ENCODE results near the gene MTMR4.
"Not testable (repeated sequence)": the region's sequence is repeated elsewhere in the genome, so short reads cannot be mapped to it uniquely, and the experiment has no call there.

Gene MTMR4

GRCh38 chr17:58488428-58488890 lies 26.0 kb downstream of the MTMR4 start:
- no peak for FAIRE-seq

DNA sequence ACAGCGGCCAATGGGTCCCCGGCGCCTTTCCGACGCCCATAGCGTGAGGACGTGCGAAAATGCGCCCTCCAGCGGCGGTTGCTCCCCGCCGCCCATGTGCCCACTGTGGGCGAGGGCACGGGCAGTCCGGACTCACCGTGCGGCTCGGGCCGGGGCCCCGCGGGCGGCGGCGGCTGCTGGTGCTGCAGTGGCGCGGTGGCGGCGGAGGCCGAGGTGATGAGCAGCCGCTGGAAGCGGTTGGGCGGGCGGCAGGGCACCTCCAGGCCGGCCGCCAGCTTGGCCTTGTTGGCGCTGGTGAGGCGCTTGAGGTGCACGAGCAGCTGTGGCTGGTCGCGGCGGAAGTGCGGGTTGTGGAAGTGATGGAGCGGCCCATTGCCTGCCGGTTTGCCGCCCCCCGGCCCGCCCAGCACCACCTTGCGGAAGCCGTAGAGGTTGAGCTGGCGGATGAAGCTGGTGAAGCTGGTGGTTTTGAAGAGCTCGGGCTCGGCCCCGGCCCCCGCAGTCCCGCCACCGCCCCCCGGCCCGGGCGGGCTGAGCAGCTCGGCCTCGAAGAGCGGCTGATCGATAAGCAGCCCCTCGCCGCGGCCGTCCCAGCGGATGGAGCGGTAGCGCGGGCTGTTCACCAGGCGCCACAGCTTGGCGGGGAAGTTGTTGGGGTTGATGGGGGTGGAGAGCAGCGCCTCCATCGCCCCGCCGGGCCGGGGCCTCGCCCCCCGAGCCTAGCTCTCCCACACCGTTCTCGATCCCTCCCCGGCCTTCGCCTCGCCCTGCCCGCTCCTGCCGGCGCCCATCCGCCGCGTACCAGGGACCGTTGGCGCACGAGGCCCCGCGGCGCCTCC lies 26.6 kb downstream of the MTMR4 start, which contains the start of gene HSF5:
HSF5 (minus strand) TSS at position 820 of the 839 bp plus-strand sequence; CDS start at position 686, 134 bp downstream.
- FAIRE-seq, result no peak

DNA sequence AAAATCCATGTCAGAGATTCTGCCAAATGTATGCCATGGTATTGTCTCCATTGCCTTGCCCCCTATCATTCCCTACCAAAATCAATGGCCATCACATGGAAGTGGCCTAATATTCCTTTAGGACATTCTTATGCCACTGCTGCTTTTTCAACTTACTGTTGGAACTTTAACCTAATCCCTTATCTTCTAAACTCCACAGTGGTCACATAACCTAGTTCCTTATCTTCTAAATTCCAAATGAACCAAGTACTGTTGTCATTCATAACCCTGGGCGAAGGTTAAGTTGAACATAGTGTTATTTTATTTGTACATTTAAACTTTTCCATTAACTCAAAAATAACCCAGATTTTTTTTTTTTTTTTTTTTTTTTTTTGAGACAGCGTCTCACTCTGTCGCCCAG lies 29.8 kb downstream of the MTMR4 start:
- FAIRE-seq, result no peak

DNA sequence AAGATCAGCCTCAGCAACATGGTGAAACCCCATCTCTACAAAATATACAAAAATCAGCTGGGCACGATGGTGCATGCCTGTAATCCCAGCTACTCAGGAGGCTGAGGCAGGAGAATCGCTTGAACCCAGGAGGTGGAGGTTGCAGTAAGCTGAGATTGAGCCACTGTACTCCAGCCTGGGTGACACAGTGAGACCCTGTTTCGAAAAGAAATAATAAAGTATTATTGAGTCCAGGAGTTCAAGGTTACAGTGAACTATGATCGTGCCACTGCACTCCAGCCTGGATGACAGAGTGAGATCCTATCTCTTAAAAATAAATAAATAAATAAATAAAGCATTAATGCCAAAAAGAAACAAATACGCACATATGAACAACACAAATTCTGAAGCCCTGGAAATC lies 32.6 kb downstream of the MTMR4 start:
- FAIRE-seq, result not testable (repeated sequence)

DNA sequence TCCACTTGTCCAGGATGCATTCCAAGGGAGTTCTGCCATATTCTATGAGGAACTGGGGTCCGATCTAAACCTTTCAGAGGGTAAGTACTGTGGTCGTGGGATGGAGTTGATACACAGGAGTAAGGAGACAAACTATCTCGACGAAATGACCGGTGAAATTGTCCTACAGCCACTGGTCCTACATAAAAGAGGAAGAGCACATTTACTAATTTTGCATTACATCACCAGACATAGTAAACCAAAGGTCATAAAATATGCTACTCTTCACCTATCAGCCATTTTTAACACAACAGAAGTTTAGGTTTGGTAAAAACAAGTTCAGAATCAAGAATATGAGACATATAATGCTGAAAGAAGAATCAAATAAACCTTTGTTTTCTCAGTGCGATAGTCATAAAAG lies 34.3 kb downstream of the MTMR4 start:
- FAIRE-seq, result no peak

DNA sequence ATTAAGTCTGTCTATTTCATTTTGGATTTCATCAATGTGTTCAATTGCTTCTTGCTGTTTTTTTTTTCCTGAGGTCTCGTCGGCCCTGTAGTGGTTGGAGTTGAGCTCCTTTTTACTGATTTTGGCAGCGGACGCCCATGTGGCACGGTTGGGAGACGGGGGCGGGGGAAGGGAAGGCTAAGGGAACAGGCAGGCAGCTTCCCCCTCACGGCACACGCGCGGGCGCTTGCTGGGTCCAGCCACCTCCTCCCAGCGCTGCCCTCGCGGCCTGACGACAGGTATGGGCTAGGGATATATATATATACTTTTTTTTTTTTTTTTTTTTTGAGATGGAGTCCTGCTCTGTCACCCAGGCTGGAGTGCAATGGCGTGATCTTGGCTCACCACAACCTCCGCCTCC lies 37.6 kb downstream of the MTMR4 start:
- FAIRE-seq, result no peak

- FAIRE-seq, result no peak
These were observed 38.5 kb downstream of the MTMR4 start for GRCh38 chr17:58475985-58476384.

- no peak for FAIRE-seq
These were observed 44.1 kb downstream of the MTMR4 start for GRCh38 chr17:58470356-58470755.

DNA sequence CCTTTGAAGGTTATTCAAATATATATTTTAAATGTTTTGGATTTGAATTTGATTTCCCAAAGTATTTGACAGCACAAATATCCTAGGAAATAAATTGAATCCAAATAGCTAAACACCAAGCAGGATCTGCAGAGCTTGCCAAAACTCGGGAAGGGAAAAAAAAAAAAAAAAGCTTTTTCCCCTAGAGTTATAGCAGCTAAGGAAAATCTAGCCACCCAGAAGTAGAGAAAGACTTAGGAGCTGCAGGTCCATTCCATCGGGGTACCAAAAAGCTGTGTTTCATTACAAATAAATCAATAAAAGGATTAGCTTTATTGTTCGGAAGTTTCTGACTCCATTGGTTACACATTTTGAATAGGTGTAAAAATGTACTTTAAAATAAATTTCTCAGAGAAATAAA lies 45.5 kb downstream of the MTMR4 start:
- FAIRE-seq, result no peak

DNA sequence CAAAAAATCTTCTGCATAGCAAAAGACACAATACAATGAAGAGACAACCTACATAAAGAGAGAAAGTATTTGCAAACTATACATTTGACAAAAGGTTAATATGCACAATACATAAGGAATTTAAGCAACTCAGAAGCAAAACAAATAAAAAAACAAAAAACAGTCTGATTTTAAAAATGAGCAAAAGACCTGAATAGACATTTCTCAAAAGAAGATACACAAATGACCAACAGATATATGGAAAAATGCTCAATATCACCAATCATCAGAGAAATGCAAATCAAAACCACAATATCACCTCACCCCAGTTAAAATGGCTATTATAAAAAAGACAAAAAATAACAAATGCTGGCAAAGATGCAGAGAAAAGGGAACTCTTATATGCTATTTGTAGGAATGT lies 58.9 kb downstream of the MTMR4 start:
- FAIRE-seq, result no peak

GRCh38 chr17:58452738-58453137 lies 61.7 kb downstream of the MTMR4 start:
- FAIRE-seq, result no peak

DNA sequence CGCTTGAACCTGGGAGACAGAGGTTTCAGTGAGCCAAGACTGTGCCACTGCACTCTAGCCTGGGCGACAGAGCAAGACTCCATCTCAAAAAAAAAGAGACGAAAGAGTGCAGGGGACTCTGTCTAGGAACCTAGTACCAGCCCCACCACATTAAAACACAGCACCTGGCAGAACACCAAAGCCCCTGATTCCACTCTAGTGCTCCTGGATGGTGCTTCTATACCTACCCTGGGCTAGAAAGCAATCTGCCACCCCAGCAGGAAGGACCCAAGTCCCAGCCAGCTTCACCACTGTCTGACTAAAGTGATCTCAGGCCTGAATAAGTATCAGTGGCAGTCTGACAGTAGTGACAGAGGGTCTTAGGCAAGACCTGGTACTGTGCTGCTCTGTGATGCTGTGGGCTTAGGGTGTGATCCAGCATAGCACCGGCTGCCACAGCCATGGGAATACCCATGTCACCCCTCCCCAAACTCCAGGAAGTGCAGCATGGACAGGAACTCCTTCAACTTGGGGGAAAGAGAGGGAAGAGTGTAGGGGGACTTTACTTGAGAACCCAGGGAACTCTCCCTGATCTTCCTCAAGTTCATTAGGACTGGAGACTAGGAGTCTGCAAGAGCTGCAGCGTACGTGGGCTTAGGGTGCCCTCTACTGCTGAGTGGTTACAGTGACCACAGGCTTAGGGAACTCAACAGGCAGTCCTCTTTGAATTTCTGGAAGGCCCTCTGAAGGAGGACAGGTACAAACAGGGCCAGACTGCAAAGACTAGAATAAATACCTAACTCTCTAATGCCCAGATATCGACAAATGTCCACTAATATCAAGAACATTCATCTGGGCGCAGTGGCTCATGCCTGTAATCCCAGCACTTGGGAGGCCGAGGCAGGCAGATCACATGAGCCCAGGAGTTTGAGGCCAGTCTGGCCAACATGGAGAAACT lies 67.1 kb downstream of the MTMR4 start:
- no peak for FAIRE-seq

DNA sequence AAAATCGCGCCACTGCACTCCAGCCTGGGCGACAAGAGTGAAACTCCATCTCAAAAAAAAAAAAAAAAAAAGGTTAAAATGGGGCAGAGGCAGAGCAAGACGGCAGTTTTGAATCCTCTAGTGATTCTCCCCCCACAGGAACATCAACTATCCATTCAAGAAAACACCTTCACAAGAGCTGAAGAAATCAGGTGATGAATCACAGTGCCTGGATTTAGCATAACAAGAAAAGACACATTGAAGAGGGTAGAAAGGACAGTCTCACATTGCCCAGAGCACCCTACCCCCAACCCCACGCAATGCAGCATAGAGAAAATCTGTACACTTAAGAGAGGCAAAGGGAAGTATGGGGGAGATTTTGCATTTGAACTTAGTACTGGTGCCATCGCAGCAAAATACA lies 68.4 kb downstream of the MTMR4 start:
- no peak for FAIRE-seq
